Thyroid gland (tissue), 4 donors: ENCODE data around the gene GPATCH2. TPM values are rescaled to one million over a fixed set of nuclear protein-coding genes. Genes with fewer than 3 reads are reported as not detected.

ENCODE experiments used
- DNase-seq, 2 donors: peaks; one replicate each; pipeline ENCODE4 v3.0.0-alpha.2; 2019
- H3K27ac ChIP-seq, 3 donors: fragments of 200-600 bp; sonication (generic); 1 replicate in 2 of 3; 2 replicates in 1 of 3; pipeline ENCODE4 v1.5.1; 2016 to 2019; ENCODE audit warnings: mild to moderate bottlenecking in 1 of 3, moderate library complexity in 1 of 3
- H3K27me3 ChIP-seq: fragments of 200-600 bp; sonication (generic); one replicate; pipeline ENCODE4 v1.5.1; 2019
- H3K36me3 ChIP-seq, 2 donors: fragments of 200-600 bp; sonication (generic); one replicate each; pipeline ENCODE4 v1.5.1; 2016 to 2019
- H3K4me1 ChIP-seq, 2 donors: fragments of 200-600 bp; sonication (generic); one replicate each; pipeline ENCODE4 v1.5.1; 2017 to 2019
- H3K4me3 ChIP-seq, 3 donors: fragments of 200-600 bp; sonication (generic); replicated peaks in 1 of 3; 1 replicate in 2 of 3; 2 replicates in 1 of 3; pipeline ENCODE4 v1.5.1; 2016; ENCODE audit warnings: mild to moderate bottlenecking in 1 of 3
- H3K9me3 ChIP-seq: fragments of 200-600 bp; sonication (generic); one replicate; pipeline ENCODE4 v1.5.1; 2017
- CTCF ChIP-seq, 6 experiments: fragments of 200-600 bp in 3 of 6; fragments of 450-650 bp in 3 of 6; sonication (generic) in 3 of 6; IDR thresholded peaks; one replicate each; pipeline ENCODE4 v1.5.1; 2016 to 2019; ENCODE audit warnings: antibody characterized with exemption in 6 of 6, mild to moderate bottlenecking in 2 of 6, inconsistent platforms in 1 of 6, moderate library complexity in 1 of 6
- POLR2A ChIP-seq, 2 donors: fragments of 450-650 bp; IDR thresholded peaks; one replicate each; pipeline ENCODE4 v1.6.1; 2017; ENCODE audit warnings: antibody characterized with exemption in 2 of 2, mild to moderate bottlenecking in 2 of 2, moderate library complexity in 1 of 2
- WGBS, 2 donors: methylation state at CpG; one replicate each; pipeline ENCODE4 v1.1.5; 2017; 5-methylcytosine and 5-hydroxymethylcytosine counted together
- intact Hi-C: fragments of 100-400 bp; cut with DNase I; formaldehyde crosslinking; loops from one replicate; pipeline ENCODE4 v1.15.1; 2023
- total RNA-seq, 4 donors: library from RNA; depleted of rRNA; stranded (reverse); fragments of >200 nt; gene quantifications; one replicate each; pipeline ENCODE4 v1.2.3, GENCODE V29; 2016

Gene GPATCH2
- total RNA-seq, 4 donors from 2014 or later = 21.4 to 47.9 (median 34.0) TPM

- Histone ChIP-seq H3K36me3 (no peaks in the 10 kb centered on the region), H3K27me3 (no peaks in the 10 kb centered on the region), H3K4me3 (no peak overlapping the region), H3K27ac (no peak overlapping the region), H3K9me3 (no peaks in the 10 kb centered on the region), H3K4me1 (no peaks in the 10 kb centered on the region)
- TF ChIP-seq CTCF (IDR thresholded peaks at IDR 0.05) (no peak), POLR2A (IDR thresholded peaks at IDR 0.05) (no peak)
- intact Hi-C loops = no loop called here
- no peak for DNase-seq
These were observed 88.1 kb downstream of the GPATCH2 start for GRCh38 chr1:217542837-217543236.

GRCh38 chr1:217542136-217542777 lies 88.6 kb downstream of the GPATCH2 start:
- DNase-seq = no peak
- Histone ChIP-seq H3K4me3 (no peak overlapping the region), H3K9me3 (no peaks in the 10 kb centered on the region), H3K27me3 (no peaks in the 10 kb centered on the region), H3K36me3 (no peaks in the 10 kb centered on the region), H3K27ac (no peak overlapping the region), H3K4me1 (no peaks in the 10 kb centered on the region)
- intact Hi-C loops = no loop called here
- 83 to 87% methylated on average over 9 of the region's 9 CpGs for WGBS, 2 donors
- TF ChIP-seq CTCF (IDR thresholded peaks at IDR 0.05) = no peak
- TF ChIP-seq POLR2A (IDR thresholded peaks at IDR 0.05) = no peak

- Histone ChIP-seq H3K27ac (no peak overlapping the region), H3K4me1 (no peaks in the 10 kb centered on the region), H3K27me3 (no peaks in the 10 kb centered on the region), H3K4me3 (no peak overlapping the region), H3K9me3 (no peaks in the 10 kb centered on the region), H3K36me3 (no peaks in the 10 kb centered on the region)
- DNase-seq = no peak
- 93 to 94% methylated on average over 2 of the region's 2 CpGs for whole genome bisulfite sequencing, 2 donors
- no peak for TF ChIP-seq CTCF (IDR thresholded peaks at IDR 0.05)
- TF ChIP-seq POLR2A (IDR thresholded peaks at IDR 0.05) = no peak
- intact Hi-C loops = no loop called here
These were observed 90.6 kb downstream of the GPATCH2 start for GRCh38 chr1:217540321-217540720.

- H3K4me3 ChIP-seq = no peak overlapping the region
- H3K9me3 ChIP-seq = no peaks in the 10 kb centered on the region
- peaks cover 0 to 4% of the 10 kb centered on the region in 2 donors for H3K4me1 ChIP-seq
- no peak overlapping the region for H3K27ac ChIP-seq
- 96 to 99% methylated on average over 2 of the region's 2 CpGs for WGBS, 2 donors
- DNase-seq = no peak
- H3K36me3 ChIP-seq = no peaks in the 10 kb centered on the region
- TF ChIP-seq POLR2A (IDR thresholded peaks at IDR 0.05) (no peak), CTCF (IDR thresholded peaks at IDR 0.05) (no peak)
- intact Hi-C loops = no loop called here
- H3K27me3 ChIP-seq = no peaks in the 10 kb centered on the region
These were observed 91.4 kb downstream of the GPATCH2 start for GRCh38 chr1:217539510-217539909.

- WGBS, 2 donors = 96% methylated on average over 9 of the region's 9 CpGs
- peaks cover 0 to 4% of the 10 kb centered on the region in 2 donors for H3K4me1 ChIP-seq
- H3K36me3 ChIP-seq = no peaks in the 10 kb centered on the region
- TF ChIP-seq CTCF (IDR thresholded peaks at IDR 0.05) = no peak
- TF ChIP-seq POLR2A (IDR thresholded peaks at IDR 0.05) = no peak
- intact Hi-C loops = no loop called here
- H3K27ac ChIP-seq = no peak overlapping the region
- no peak for DNase-seq
- H3K4me3 ChIP-seq = no peak overlapping the region
- H3K27me3 ChIP-seq = no peaks in the 10 kb centered on the region
- H3K9me3 ChIP-seq = no peaks in the 10 kb centered on the region
These were observed 95.1 kb downstream of the GPATCH2 start for GRCh38 chr1:217535601-217536377.
